HG02970 (cell line): ENCODE measurements around the gene TRABD.

Source experiments
- ATAC-seq: cut with Tn5 transposase; IDR thresholded peaks from one replicate; pipeline ENCODE4 v1.9.1; 2021; ENCODE audit warnings: mild to moderate bottlenecking, moderate library complexity, moderate number of reproducible peaks; ENCODE audit not compliant: unreplicated experiment, low FRiP score

The TRABD gene

GRCh38 chr22:50216684-50217520 lies 31.2 kb downstream of the TRABD start:
- ATAC-seq: no peak

- ATAC-seq: no peak
These were observed 31.9 kb downstream of the TRABD start for GRCh38 chr22:50217543-50218152.

GRCh38 chr22:50218153-50218995 lies 32.7 kb downstream of the TRABD start:
- ATAC-seq: no peak

- no peak for ATAC-seq
These were observed 33.4 kb downstream of the TRABD start for GRCh38 chr22:50218996-50219727.

- ATAC-seq: no peak
These were observed 34.3 kb downstream of the TRABD start for GRCh38 chr22:50219800-50220602.

GRCh38 chr22:50220603-50221409 lies 35.1 kb downstream of the TRABD start:
- ATAC-seq: no peak

GRCh38 chr22:50221410-50222300 lies 35.9 kb downstream of the TRABD start:
- no peak for ATAC-seq

GRCh38 chr22:50222508-50222907 lies 36.8 kb downstream of the TRABD start:
- no peak for ATAC-seq

GRCh38 chr22:50224071-50224470 lies 38.4 kb downstream of the TRABD start:
- no peak for ATAC-seq

GRCh38 chr22:50225200-50225969 lies 39.7 kb downstream of the TRABD start:
- no peak for ATAC-seq

- ATAC-seq: no peak
These were observed 40.6 kb downstream of the TRABD start for GRCh38 chr22:50226063-50226874.

- no peak for ATAC-seq
These were observed 41.1 kb downstream of the TRABD start for GRCh38 chr22:50226875-50227165.

GRCh38 chr22:50227579-50228215 lies 42.0 kb downstream of the TRABD start:
- ATAC-seq: no peak

- no peak for ATAC-seq
These were observed 42.7 kb downstream of the TRABD start for GRCh38 chr22:50228366-50228765.

GRCh38 chr22:50229370-50229769 lies 43.7 kb downstream of the TRABD start:
- no peak for ATAC-seq
